Activated CD8-positive, alpha-beta T cell treated with anti-CD3 and anti-CD28 coated beads for 36 hours (primary cell): Measurements from ENCODE around the gene TMEM91. TPM values are rescaled to one million over a fixed set of nuclear protein-coding genes. Genes with fewer than 3 reads are reported as not detected.
A peak's percentile ranks its signal among the peaks of the same experiment; 100 is the strongest.
"Not testable (repeated sequence)": the region's sequence is repeated elsewhere in the genome, so short reads cannot be mapped to it uniquely, and the experiment has no call there.

Experiments used
- ATAC-seq: fragments of 200-7000 bp; cut with Tn5 transposase; one replicate; pipeline ENCODE4 v1.10.0; 2021; ENCODE audit warnings: mild to moderate bottlenecking, moderate library complexity
- CTCF ChIA-PET: fragments of 350-600 bp; sonication (Branson Sonifier 250); formaldehyde crosslinking; loops from one replicate; lab custom pipeline; 2021; ENCODE audit warnings: antibody characterized with exemption; lab: Charles Lee
- POLR2A ChIA-PET: fragments of 350-600 bp; sonication (Branson Sonifier 250); formaldehyde crosslinking; loops from one replicate; lab custom pipeline; 2021; ENCODE audit warnings: antibody characterized with exemption; lab: Charles Lee
- DNase-seq: peaks from one replicate; pipeline ENCODE4 v3.0.0-alpha.2; 2020
- H3K27ac Mint-ChIP-seq: one replicate; pipeline ENCODE4 v1.8.0; 2021; ENCODE audit warnings: mild to moderate bottlenecking, mixed read lengths
- H3K27me3 Mint-ChIP-seq: one replicate; pipeline ENCODE4 v1.8.0; 2021; ENCODE audit warnings: mixed read lengths
- H3K36me3 Mint-ChIP-seq: one replicate; pipeline ENCODE4 v1.8.0; 2021; ENCODE audit warnings: low read depth, mixed read lengths
- H3K4me1 Mint-ChIP-seq: one replicate; pipeline ENCODE4 v1.8.0; 2021; ENCODE audit warnings: low read depth, mixed read lengths
- H3K4me3 Mint-ChIP-seq: one replicate; pipeline ENCODE4 v1.8.0; 2021; ENCODE audit warnings: mild to moderate bottlenecking, moderate library complexity, mixed read lengths
- H3K9me3 Mint-ChIP-seq: one replicate; pipeline ENCODE4 v1.8.0; 2021; ENCODE audit warnings: mixed read lengths
- intact Hi-C: fragments of 100-400 bp; cut with micrococcal nuclease; formaldehyde crosslinking; loops from one replicate; pipeline ENCODE4 v1.10.0; 2022
- total RNA-seq, 2 experiments: library from RNA; stranded (reverse); gene quantifications; one replicate each; pipeline ENCODE4 v1.2.3, GENCODE V29; 2021
- TF ChIP-seq, protein P1 (sequence below): fragments of 200-600 bp; IDR thresholded peaks from one replicate; pipeline ENCODE4 v1.8.0; 2022; ENCODE audit warnings: antibody characterized with exemption, mild to moderate bottlenecking

Gene TMEM91
- total RNA-seq, 2 experiments from 2014 or later, result 8.9 to 9.1 TPM

- Mint-ChIP-seq H3K4me1 (peaks cover 22% of the 10 kb centered on the region), H3K27me3 (no peaks in the 10 kb centered on the region), H3K27ac (no peak overlapping the region), H3K9me3 (no peaks in the 10 kb centered on the region), H3K4me3 (no peak overlapping the region), H3K36me3 (peaks cover 2% of the 10 kb centered on the region)
- POLR2A ChIA-PET, result no interaction called here
- TF ChIP-seq, protein P1, sequence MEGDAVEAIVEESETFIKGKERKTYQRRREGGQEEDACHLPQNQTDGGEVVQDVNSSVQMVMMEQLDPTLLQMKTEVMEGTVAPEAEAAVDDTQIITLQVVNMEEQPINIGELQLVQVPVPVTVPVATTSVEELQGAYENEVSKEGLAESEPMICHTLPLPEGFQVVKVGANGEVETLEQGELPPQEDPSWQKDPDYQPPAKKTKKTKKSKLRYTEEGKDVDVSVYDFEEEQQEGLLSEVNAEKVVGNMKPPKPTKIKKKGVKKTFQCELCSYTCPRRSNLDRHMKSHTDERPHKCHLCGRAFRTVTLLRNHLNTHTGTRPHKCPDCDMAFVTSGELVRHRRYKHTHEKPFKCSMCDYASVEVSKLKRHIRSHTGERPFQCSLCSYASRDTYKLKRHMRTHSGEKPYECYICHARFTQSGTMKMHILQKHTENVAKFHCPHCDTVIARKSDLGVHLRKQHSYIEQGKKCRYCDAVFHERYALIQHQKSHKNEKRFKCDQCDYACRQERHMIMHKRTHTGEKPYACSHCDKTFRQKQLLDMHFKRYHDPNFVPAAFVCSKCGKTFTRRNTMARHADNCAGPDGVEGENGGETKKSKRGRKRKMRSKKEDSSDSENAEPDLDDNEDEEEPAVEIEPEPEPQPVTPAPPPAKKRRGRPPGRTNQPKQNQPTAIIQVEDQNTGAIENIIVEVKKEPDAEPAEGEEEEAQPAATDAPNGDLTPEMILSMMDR, result no peak
- intact Hi-C loops, result no loop called here
- CTCF ChIA-PET, result no interaction called here
- ATAC-seq (no peak), DNase-seq (no peak)
These were observed 2.3 kb upstream of the TMEM91 start for GRCh38 chr19:41373993-41374392.

GRCh38 chr19:41376998-41377365, 649 bp downstream of the TMEM91 start:
- TF ChIP-seq, protein P1, result no peak
- ATAC-seq (peak; percentile 57), DNase-seq (peak; percentile 64)
- peak overlapping the region; percentile 20 for H3K27ac Mint-ChIP-seq
- H3K4me3 Mint-ChIP-seq, result peak overlapping the region; percentile 60
- no peaks in the 10 kb centered on the region for H3K9me3 Mint-ChIP-seq
- peaks cover 22% of the 10 kb centered on the region for H3K4me1 Mint-ChIP-seq
- intact Hi-C loops, result no loop called here
- ChIA-PET POLR2A (interaction anchor here (2.1 to 3.2 kb wide), 2 partner anchors 10 to 24 kb away, joined by 6 to 11 read pairs; partner anchors contain the start of gene TGFB1), CTCF (interaction anchor here (1.1 kb wide), 1 partner anchor 13 kb away, joined by 4 read pairs; the partner anchor contains the start of gene B9D2)
- H3K27me3 Mint-ChIP-seq, result no peaks in the 10 kb centered on the region
- H3K36me3 Mint-ChIP-seq, result peaks cover 2% of the 10 kb centered on the region

GRCh38 chr19:41377977-41378709, 1.8 kb downstream of the TMEM91 start:
- intact Hi-C loops, result no loop called here
- no peaks in the 10 kb centered on the region for H3K9me3 Mint-ChIP-seq
- ChIA-PET CTCF (interaction anchor here (0.6 to 1.2 kb wide), 3 partner anchors 8 to 186 kb away, joined by 3 to 7 read pairs (median 3); no protein-coding TSS in a partner anchor), POLR2A (interaction anchor here (1.5 to 3.2 kb wide), 2 partner anchors 9 to 36 kb away, joined by 3 to 11 read pairs; no protein-coding TSS in a partner anchor)
- ATAC-seq, result peak; percentile 88
- no peaks in the 10 kb centered on the region for H3K27me3 Mint-ChIP-seq
- no peak overlapping the region for H3K27ac Mint-ChIP-seq
- H3K4me3 Mint-ChIP-seq, result no peak overlapping the region
- peak; percentile 59 for DNase-seq
- H3K4me1 Mint-ChIP-seq, result peaks cover 22% of the 10 kb centered on the region
- peaks cover 2% of the 10 kb centered on the region for H3K36me3 Mint-ChIP-seq
- TF ChIP-seq, protein P1, result peak; percentile 42

GRCh38 chr19:41381536-41381935, 5.2 kb downstream of the TMEM91 start:
- POLR2A ChIA-PET, result not testable (repeated sequence)
- H3K4me1 Mint-ChIP-seq, result peaks cover 16% of the 10 kb centered on the region

DNA sequence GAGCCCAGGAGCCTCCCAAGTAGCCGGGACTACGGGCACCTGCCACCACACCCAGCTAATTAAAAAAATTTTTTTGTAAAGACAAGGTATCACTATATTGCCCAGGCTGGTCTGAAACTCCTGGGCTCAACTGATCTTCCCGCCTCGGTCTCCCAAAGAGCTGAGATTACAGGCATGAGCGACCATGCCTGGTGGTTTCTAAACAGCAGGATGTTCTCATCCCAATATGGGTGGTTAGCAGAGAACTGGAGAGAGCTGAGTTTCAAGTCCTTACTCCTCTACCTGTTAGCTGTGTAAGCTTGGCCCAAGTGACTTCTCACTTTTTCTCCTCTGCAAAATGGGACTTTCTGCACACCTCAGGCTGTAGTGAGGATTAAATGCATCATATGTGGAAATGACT, 8.0 kb downstream of the TMEM91 start:
- H3K4me1 Mint-ChIP-seq, result no peaks in the 10 kb centered on the region
- no peaks in the 10 kb centered on the region for H3K27me3 Mint-ChIP-seq
- POLR2A ChIA-PET, result no interaction called here
- no peak for ATAC-seq
- TF ChIP-seq, protein P1, result no peak
- intact Hi-C loops, result no loop called here
- CTCF ChIA-PET, result no interaction called here
- DNase-seq, result no peak
- peaks cover 6% of the 10 kb centered on the region for H3K36me3 Mint-ChIP-seq
- no peak overlapping the region for H3K4me3 Mint-ChIP-seq
- no peak overlapping the region for H3K27ac Mint-ChIP-seq
- no peaks in the 10 kb centered on the region for H3K9me3 Mint-ChIP-seq

More at GRCh38 chr19:41381536-41381935, 5.2 kb downstream of the TMEM91 start:
- CTCF ChIA-PET, H3K9me3 Mint-ChIP-seq, H3K4me3 Mint-ChIP-seq, DNase-seq, H3K36me3 Mint-ChIP-seq, intact Hi-C loops, H3K27me3 Mint-ChIP-seq, H3K27ac Mint-ChIP-seq, ATAC-seq: not testable (repeated sequence)
